A673 (cell line): ENCODE data around the gene ISCA2. TPM values are rescaled to one million over a fixed set of nuclear protein-coding genes. Genes with fewer than 3 reads are reported as not detected.

Experiments used
- BruUV-seq: library from RNA; stranded (reverse); fragments of 400-500 nt; replicated peaks from 2 replicates; lab custom pipeline; 2021; lab: Mats Ljungman, UMichigan
- CTCF ChIA-PET: fragments of 300-600 bp; sonication (Branson Sonifier 250); formaldehyde crosslinking; loops from one replicate; lab custom pipeline; 2022; ENCODE audit warnings: antibody characterized with exemption; lab: Charles Lee
- POLR2A ChIA-PET: fragments of 300-600 bp; sonication (Branson Sonifier 250); formaldehyde crosslinking; loops from one replicate; lab custom pipeline; 2022; ENCODE audit warnings: antibody characterized with exemption; ENCODE audit not compliant: low non-redundant PET; lab: Charles Lee
- DNase-seq: peaks from one replicate; pipeline ENCODE4 v3.0.0-alpha.2; 2015; ENCODE audit warnings: low spot score
- H3K27ac ChIP-seq: fragments of 200-600 bp; sonication (generic); 2 replicates; pipeline ENCODE4 v1.5.1; 2016; ENCODE audit warnings: mixed run types, low read depth, mild to moderate bottlenecking, mixed read lengths, antibody characterized with exemption, low read length; ENCODE audit not compliant: poor library complexity, severe bottlenecking
- H3K27me3 ChIP-seq: fragments of 200-600 bp; sonication (generic); replicated peaks from 2 replicates; pipeline ENCODE4 v1.6.1; 2017; ENCODE audit warnings: mixed run types, low read depth, mild to moderate bottlenecking, mixed read lengths, antibody characterized with exemption, low read length; ENCODE audit not compliant: insufficient read depth, poor library complexity
- H3K36me3 ChIP-seq: fragments of 200-600 bp; sonication (generic); 2 replicates; pipeline ENCODE4 v1.6.1; 2016; ENCODE audit warnings: mixed run types, mild to moderate bottlenecking, mixed read lengths, antibody characterized with exemption, low read length; ENCODE audit not compliant: insufficient read depth, poor library complexity, severe bottlenecking
- H3K4me1 ChIP-seq: fragments of 200-600 bp; sonication (generic); 2 replicates; pipeline ENCODE4 v1.6.1; 2017; ENCODE audit warnings: mixed run types, mild to moderate bottlenecking, mixed read lengths, antibody characterized with exemption, low read length; ENCODE audit not compliant: insufficient read depth, poor library complexity, severe bottlenecking
- H3K4me3 ChIP-seq: fragments of 200-600 bp; sonication (generic); 2 replicates; pipeline ENCODE4 v1.5.1; 2016; ENCODE audit warnings: low read depth, mixed run types, mild to moderate bottlenecking, mixed read lengths, low read length; ENCODE audit not compliant: poor library complexity, severe bottlenecking
- H3K9me3 ChIP-seq: fragments of 200-600 bp; sonication (generic); 2 replicates; pipeline ENCODE4 v1.6.1; 2016; ENCODE audit warnings: mixed run types, low read depth, mild to moderate bottlenecking, mixed read lengths, antibody characterized with exemption, low read length; ENCODE audit not compliant: poor library complexity, severe bottlenecking
- EZH2 ChIP-seq: fragments of 200-600 bp; sonication (generic); IDR thresholded peaks from 2 replicates; pipeline ENCODE4 v1.6.1; 2017; ENCODE audit warnings: borderline replicate concordance, low read depth, mild to moderate bottlenecking, mixed read lengths, antibody characterized with exemption, low read length; ENCODE audit not compliant: poor library complexity, severe bottlenecking
- intact Hi-C: fragments of 100-400 bp; cut with micrococcal nuclease; formaldehyde crosslinking; loops from one replicate; pipeline ENCODE4 v1.10.0; 2022; ENCODE audit not compliant: unreplicated experiment
- total RNA-seq: library from RNA; stranded (reverse); gene quantifications from 2 replicates; pipeline ENCODE4 v1.2.3, GENCODE V29; 2021
- TF ChIP-seq, protein P1 (sequence below): fragments of 300-800, 200-600 bp; sonication (generic); conservative IDR thresholded peaks from 2 replicates; pipeline ENCODE4 v1.5.1; 2017; ENCODE audit warnings: low read depth, mild to moderate bottlenecking, antibody characterized with exemption, low read length, moderate library complexity, mixed read lengths

Gene ISCA2
- total RNA-seq, 1 experiment from 2014 or later = 25.5 TPM

DNA sequence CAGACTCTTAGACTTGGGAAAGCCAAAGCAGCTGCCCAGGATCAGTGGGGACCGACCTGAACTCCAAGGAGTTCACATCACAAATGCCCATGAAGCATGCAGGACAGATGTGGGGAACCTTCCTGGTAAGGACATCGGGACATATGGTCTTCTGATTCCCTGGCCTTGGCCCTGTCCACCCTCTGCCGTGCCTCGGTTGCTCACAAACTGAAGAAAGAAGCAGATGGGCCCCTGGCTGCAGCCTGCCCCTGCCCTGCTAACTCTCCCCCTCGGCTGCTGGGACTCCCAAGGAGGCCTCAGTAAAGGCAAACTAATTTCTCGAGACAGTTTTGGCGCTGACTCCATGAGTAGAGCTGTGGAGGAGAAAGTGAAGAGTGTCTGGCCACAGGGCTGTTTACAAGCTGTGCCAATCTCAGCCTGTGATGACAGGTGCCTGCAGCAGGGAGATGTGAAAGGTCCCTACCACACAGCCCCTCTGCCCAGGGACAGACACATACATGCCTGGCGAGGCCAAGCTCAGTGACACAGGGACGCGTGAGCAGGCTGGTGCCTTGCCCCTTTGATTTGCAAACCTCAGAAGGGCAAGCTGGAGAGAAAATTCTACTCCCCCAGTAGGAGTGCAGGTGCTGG lies 48.6 kb downstream of the ISCA2 start:
- Histone ChIP-seq H3K4me3 (no peak overlapping the region), H3K36me3 (no peaks in the 10 kb centered on the region), H3K27me3 (no peaks in the 10 kb centered on the region), H3K4me1 (no peaks in the 10 kb centered on the region), H3K27ac (no peak overlapping the region), H3K9me3 (no peaks in the 10 kb centered on the region)
- ChIA-PET POLR2A (no interaction called here), CTCF (no interaction called here)
- intact Hi-C loops = no loop called here
- no TSS peak for BruUV-seq
- no peak for DNase-seq
- TF ChIP-seq EZH2 = no peak
- TF ChIP-seq, protein P1, sequence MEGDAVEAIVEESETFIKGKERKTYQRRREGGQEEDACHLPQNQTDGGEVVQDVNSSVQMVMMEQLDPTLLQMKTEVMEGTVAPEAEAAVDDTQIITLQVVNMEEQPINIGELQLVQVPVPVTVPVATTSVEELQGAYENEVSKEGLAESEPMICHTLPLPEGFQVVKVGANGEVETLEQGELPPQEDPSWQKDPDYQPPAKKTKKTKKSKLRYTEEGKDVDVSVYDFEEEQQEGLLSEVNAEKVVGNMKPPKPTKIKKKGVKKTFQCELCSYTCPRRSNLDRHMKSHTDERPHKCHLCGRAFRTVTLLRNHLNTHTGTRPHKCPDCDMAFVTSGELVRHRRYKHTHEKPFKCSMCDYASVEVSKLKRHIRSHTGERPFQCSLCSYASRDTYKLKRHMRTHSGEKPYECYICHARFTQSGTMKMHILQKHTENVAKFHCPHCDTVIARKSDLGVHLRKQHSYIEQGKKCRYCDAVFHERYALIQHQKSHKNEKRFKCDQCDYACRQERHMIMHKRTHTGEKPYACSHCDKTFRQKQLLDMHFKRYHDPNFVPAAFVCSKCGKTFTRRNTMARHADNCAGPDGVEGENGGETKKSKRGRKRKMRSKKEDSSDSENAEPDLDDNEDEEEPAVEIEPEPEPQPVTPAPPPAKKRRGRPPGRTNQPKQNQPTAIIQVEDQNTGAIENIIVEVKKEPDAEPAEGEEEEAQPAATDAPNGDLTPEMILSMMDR = no peak

DNA sequence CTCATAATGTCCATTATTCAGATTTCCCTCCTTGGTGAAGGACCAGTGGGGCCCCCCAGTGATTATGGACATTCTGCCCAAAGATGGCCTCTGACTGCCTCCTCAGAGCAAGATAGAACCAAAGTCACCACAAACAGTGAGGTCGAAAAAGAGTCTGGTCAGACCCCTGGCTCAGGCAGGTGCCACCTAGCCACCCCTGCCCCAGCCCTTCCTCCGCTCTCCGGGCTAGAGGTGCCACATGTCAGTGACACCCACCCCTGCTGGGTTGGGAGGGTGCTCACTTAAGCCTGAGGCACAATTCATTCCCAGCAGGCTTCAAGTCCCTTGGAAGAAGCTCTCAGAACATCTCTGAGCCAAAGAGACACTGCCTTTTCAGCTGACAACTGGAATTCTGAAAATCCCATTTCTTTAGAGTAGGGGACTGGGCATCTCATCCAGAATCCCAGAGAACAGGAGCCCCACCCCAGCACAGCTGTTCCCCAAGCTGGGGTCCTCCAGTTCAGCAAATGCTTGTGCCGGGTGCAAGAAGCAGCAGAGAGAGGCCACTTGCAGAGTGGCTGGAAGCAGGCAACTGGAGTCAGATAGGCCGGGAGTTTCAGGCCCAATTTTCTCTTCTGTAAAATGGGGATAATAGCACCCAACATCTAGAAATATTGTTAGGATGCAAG lies 50.3 kb downstream of the ISCA2 start:
- Histone ChIP-seq H3K27ac (no peak overlapping the region), H3K36me3 (no peaks in the 10 kb centered on the region), H3K9me3 (no peaks in the 10 kb centered on the region), H3K4me1 (no peaks in the 10 kb centered on the region), H3K27me3 (no peaks in the 10 kb centered on the region), H3K4me3 (no peak overlapping the region)
- DNase-seq = no peak
- intact Hi-C loops = no loop called here
- TF ChIP-seq EZH2 = no peak
- TF ChIP-seq, protein P1 = no peak
- BruUV-seq = no TSS peak
- ChIA-PET CTCF (no interaction called here), POLR2A (no interaction called here)

DNA sequence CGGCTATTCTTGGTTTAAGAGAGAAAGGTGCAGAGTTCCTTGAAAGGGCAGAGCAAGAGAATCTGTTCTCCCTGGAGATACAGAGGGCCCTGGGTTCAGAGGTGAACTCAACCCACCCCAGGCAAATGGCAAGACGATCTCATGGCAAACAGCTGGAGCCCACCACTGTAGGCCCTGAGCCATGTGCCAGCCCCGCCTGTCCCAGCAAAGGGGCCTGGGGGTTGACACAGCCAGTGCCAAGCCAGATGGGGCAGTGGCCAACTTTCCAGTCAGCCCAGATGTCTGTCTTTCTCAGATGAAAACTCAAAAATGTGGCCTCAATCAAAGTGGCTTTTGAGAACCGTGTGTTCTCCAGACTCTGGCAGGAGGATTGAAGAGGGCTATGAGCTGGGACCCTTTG lies 51.8 kb downstream of the ISCA2 start:
- intact Hi-C loops = no loop called here
- Histone ChIP-seq H3K9me3 (no peaks in the 10 kb centered on the region), H3K4me1 (no peaks in the 10 kb centered on the region), H3K27ac (no peak overlapping the region), H3K36me3 (no peaks in the 10 kb centered on the region), H3K4me3 (no peak overlapping the region), H3K27me3 (no peaks in the 10 kb centered on the region)
- no TSS peak for BruUV-seq
- TF ChIP-seq, protein P1 = no peak
- no peak for TF ChIP-seq EZH2
- POLR2A ChIA-PET = no interaction called here
- CTCF ChIA-PET = no interaction called here
- no peak for DNase-seq
